Progenitor cell of endocrine pancreas (in vitro differentiated cells): ENCODE measurements around the gene CD300C. TPM values are rescaled to one million over a fixed set of nuclear protein-coding genes. Genes with fewer than 3 reads are reported as not detected.
"Not testable (repeated sequence)": the region's sequence is repeated elsewhere in the genome, so short reads cannot be mapped to it uniquely, and the experiment has no call there.

Source experiments
- DNase-seq: peaks from one replicate; pipeline ENCODE4 v3.0.0; 2021; ENCODE audit warnings: low spot score; ENCODE audit not compliant: unreplicated experiment
- H3K27ac Mint-ChIP-seq: 2 replicates; pipeline ENCODE4 v1.8.0; 2021; ENCODE audit warnings: mild to moderate bottlenecking, moderate library complexity, mixed read lengths
- H3K27me3 Mint-ChIP-seq: 2 replicates; pipeline ENCODE4 v1.8.0; 2021; ENCODE audit warnings: mixed read lengths
- H3K36me3 Mint-ChIP-seq: 2 replicates; pipeline ENCODE4 v1.8.0; 2022; ENCODE audit warnings: mixed read lengths; ENCODE audit not compliant: insufficient read depth
- H3K4me1 Mint-ChIP-seq: 2 replicates; pipeline ENCODE4 v1.8.0; 2021; ENCODE audit warnings: low read depth, mixed read lengths
- H3K4me3 Mint-ChIP-seq: 2 replicates; pipeline ENCODE4 v1.8.0; 2021; ENCODE audit warnings: low read depth, mild to moderate bottlenecking, moderate library complexity, mixed read lengths
- H3K9me3 Mint-ChIP-seq: 2 replicates; pipeline ENCODE4 v1.8.0; 2021; ENCODE audit warnings: low read depth, mixed read lengths
- total RNA-seq: library from RNA; stranded (reverse); gene quantifications from 2 replicates; pipeline ENCODE4 v1.2.1, GENCODE V29; 2021
- TF ChIP-seq, protein P1 (sequence below): fragments of 200-600 bp; sonication (generic); IDR thresholded peaks from one replicate; pipeline ENCODE4 v1.5.0; 2021; ENCODE audit warnings: antibody characterized with exemption, mild to moderate bottlenecking; ENCODE audit not compliant: unreplicated experiment

The CD300C gene
- total RNA-seq, 1 donor from 2014 or later, result not detected

DNA sequence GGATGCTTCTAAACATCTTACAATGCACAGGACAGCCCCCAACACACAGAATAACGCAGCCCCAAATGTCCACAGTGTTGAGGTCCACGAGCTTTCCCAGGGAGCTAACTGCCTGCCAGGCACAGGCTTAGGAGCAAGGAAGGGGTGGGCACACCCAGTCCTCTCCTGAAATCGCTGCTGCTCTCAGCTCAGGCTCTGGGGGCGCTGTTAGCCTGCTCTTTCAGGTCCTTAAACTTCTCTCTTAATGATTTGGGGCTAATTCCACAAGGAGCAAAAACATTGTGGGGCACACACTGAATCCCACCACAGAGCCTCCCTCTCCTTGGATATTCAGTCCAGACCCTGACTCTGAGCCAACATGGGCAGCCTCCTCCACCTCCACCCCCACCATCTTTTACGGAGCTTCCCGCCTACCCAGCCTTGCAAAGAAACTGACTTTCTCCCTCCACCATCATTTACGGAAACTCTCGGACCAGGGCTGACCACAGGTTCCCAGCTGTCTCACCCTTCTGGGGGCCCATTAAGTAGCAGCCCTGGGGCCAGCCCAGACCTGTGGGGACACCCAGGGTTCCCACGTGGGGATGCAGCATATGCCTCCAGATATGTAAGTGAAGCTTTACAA lies 20.3 kb upstream of the CD300C start:
- TF ChIP-seq, protein P1, sequence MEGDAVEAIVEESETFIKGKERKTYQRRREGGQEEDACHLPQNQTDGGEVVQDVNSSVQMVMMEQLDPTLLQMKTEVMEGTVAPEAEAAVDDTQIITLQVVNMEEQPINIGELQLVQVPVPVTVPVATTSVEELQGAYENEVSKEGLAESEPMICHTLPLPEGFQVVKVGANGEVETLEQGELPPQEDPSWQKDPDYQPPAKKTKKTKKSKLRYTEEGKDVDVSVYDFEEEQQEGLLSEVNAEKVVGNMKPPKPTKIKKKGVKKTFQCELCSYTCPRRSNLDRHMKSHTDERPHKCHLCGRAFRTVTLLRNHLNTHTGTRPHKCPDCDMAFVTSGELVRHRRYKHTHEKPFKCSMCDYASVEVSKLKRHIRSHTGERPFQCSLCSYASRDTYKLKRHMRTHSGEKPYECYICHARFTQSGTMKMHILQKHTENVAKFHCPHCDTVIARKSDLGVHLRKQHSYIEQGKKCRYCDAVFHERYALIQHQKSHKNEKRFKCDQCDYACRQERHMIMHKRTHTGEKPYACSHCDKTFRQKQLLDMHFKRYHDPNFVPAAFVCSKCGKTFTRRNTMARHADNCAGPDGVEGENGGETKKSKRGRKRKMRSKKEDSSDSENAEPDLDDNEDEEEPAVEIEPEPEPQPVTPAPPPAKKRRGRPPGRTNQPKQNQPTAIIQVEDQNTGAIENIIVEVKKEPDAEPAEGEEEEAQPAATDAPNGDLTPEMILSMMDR, result peak; percentile 75
- Mint-ChIP-seq H3K4me1 (no peaks in the 10 kb centered on the region), H3K9me3 (no peaks in the 10 kb centered on the region), H3K27me3 (peaks cover 45% of the 10 kb centered on the region), H3K36me3 (no peaks in the 10 kb centered on the region), H3K27ac (no peak overlapping the region), H3K4me3 (no peak overlapping the region)
- no peak for DNase-seq

DNA sequence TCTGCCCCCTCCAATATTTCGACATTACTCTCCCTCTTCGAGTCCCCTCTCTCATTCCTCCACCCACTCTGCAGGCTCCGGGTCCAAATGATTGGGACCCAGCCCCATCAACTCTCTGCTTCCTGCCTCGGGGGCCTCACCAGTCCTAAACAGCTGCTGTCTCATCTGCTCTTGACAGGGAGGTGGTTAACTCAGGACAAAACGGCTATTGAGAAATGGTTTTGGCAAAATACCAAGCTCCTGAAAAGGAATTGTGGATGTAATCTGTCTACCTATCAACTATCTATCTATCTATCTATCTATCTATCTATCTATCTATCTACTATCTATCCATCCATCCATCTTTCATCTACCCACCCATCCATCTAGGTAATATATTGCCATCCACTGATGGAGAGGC lies 19.2 kb upstream of the CD300C start:
- H3K27me3 Mint-ChIP-seq, result peaks cover 44% of the 10 kb centered on the region
- no peak overlapping the region for H3K4me3 Mint-ChIP-seq
- H3K9me3 Mint-ChIP-seq, result no peaks in the 10 kb centered on the region
- TF ChIP-seq, protein P1, result no peak
- no peaks in the 10 kb centered on the region for H3K4me1 Mint-ChIP-seq
- DNase-seq, result no peak
- no peak overlapping the region for H3K27ac Mint-ChIP-seq
- H3K36me3 Mint-ChIP-seq, result no peaks in the 10 kb centered on the region

DNA sequence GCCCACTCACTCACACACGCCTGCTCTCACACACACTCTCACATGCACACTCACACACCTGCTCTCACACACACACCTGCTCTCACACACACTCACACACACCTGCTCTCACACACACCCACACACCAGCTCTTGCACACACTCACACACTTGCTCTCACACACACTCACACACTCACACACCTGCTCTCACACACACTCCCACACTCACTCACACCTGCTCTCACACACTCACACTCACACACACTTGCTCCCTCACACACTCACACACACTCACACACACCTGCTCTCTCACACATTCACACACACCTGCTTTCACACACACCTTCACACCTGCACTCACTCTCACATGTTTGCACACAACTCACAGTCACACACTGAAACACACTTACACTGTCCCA lies 17.4 kb upstream of the CD300C start:
- TF ChIP-seq, protein P1, result no peak
- Mint-ChIP-seq H3K4me3 (no peak overlapping the region), H3K27me3 (peaks cover 47% of the 10 kb centered on the region), H3K4me1 (no peaks in the 10 kb centered on the region), H3K36me3 (no peaks in the 10 kb centered on the region), H3K27ac (no peak overlapping the region), H3K9me3 (peaks cover 9% of the 10 kb centered on the region)
- DNase-seq, result no peak

DNA sequence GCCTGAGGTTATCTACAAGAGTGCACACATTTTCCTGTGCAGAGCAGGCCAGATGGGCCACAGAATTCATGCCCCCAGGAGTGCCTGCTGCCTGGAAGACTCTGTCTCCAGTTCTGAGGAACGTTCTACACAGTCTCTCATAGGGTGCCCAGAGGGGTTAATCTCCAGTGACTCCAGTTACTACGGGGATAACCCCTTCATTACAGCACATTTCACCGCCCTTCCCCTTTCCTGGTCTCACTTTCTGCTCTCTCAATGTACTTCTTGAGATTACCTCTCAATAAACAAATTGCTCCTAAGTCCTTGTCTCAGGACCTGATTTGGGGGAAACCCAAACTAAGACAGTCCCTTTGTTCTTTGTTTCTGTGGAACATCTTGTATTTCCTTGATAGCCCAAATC lies 15.7 kb upstream of the CD300C start:
- H3K4me1 Mint-ChIP-seq, result no peaks in the 10 kb centered on the region
- H3K9me3 Mint-ChIP-seq, result peaks cover 10% of the 10 kb centered on the region
- no peak overlapping the region for H3K4me3 Mint-ChIP-seq
- no peak overlapping the region for H3K27ac Mint-ChIP-seq
- TF ChIP-seq, protein P1, result no peak
- peaks cover 40% of the 10 kb centered on the region for H3K27me3 Mint-ChIP-seq
- H3K36me3 Mint-ChIP-seq, result no peaks in the 10 kb centered on the region
- no peak for DNase-seq

DNA sequence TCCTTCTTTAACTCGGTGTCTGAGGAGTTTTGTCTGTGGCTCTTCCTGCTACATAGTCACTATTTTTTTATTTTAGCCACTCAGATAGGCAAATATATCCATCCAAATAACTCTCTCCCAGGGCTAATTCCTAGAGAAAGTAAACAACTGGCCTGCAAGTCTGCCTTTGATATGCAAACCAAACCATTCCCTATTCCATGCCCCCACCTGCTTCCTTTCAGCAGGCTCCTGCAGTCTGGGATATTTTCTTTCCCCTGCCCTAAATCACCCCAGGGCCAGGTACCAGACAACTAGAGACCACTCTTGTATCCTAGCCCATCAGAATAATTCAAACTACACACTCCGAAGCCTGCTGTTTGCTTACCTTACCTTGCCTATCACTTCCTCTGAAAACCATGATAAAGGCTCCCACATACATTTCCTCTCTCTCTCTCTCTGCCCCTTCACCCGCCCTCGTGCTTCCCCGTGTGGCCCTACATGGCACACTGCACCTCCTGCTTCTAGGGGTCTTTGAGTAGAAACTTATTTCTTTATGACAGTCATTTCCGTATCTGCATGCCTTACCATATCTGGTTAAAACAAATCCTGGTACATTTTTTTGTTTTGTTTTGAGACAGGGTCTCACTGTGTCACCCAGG lies 13.1 kb upstream of the CD300C start:
- Mint-ChIP-seq H3K27ac (no peak overlapping the region), H3K4me3 (no peak overlapping the region), H3K36me3 (no peaks in the 10 kb centered on the region), H3K9me3 (peaks cover 10% of the 10 kb centered on the region), H3K27me3 (peaks cover 33% of the 10 kb centered on the region), H3K4me1 (peaks cover under 1% of the 10 kb centered on the region)
- no peak for DNase-seq
- TF ChIP-seq, protein P1, result no peak

DNA sequence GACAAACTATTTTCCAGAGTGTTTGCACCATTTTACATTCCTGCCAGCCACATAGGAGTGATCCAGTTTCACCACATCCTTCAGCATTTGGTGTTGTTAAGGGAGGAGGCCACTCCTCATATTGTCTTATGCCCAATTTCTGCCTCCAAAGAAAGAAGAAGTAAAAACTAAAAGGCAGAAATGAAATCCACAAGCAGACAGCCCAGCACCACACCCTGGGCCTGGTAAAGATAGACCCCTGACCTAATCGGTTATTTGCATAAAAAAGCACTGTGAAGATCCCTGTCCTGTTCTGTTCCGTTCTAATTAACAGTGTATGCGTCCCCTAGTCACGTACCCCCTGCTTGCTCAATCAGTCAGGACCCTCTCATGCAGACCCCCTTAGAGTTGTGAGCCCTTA lies 12.5 kb upstream of the CD300C start:
- H3K27me3 Mint-ChIP-seq, result peaks cover 29% of the 10 kb centered on the region
- H3K36me3 Mint-ChIP-seq, H3K4me3 Mint-ChIP-seq, H3K9me3 Mint-ChIP-seq, H3K4me1 Mint-ChIP-seq, H3K27ac Mint-ChIP-seq, DNase-seq: not testable (repeated sequence)
